A673 (cell line): ENCODE results near the gene CENPN. TPM values are rescaled to one million over a fixed set of nuclear protein-coding genes. Genes with fewer than 3 reads are reported as not detected.
A peak's percentile ranks its signal among the peaks of the same experiment; 100 is the strongest.

ENCODE experiments used
- Bru-seq: library from RNA; stranded (reverse); fragments of 400-500 nt; gene quantifications from one replicate; lab custom pipeline; 2021; lab: Mats Ljungman, UMichigan
- BruChase-seq, 2 experiments: library from RNA; stranded (reverse); fragments of 400-500 nt; gene quantifications; one replicate each; lab custom pipeline; 2021; lab: Mats Ljungman, UMichigan
- BruUV-seq: library from RNA; stranded (reverse); fragments of 400-500 nt; replicated peaks from 2 replicates; lab custom pipeline; 2021; lab: Mats Ljungman, UMichigan
- CTCF ChIA-PET: fragments of 300-600 bp; sonication (Branson Sonifier 250); formaldehyde crosslinking; loops from one replicate; lab custom pipeline; 2022; ENCODE audit warnings: antibody characterized with exemption; lab: Charles Lee
- POLR2A ChIA-PET: fragments of 300-600 bp; sonication (Branson Sonifier 250); formaldehyde crosslinking; loops from one replicate; lab custom pipeline; 2022; ENCODE audit warnings: antibody characterized with exemption; ENCODE audit not compliant: low non-redundant PET; lab: Charles Lee
- DNase-seq: peaks from one replicate; pipeline ENCODE4 v3.0.0-alpha.2; 2015; ENCODE audit warnings: low spot score
- H3K27ac ChIP-seq: fragments of 200-600 bp; sonication (generic); 2 replicates; pipeline ENCODE4 v1.5.1; 2016; ENCODE audit warnings: mixed run types, low read depth, mild to moderate bottlenecking, mixed read lengths, antibody characterized with exemption, low read length; ENCODE audit not compliant: poor library complexity, severe bottlenecking
- H3K27me3 ChIP-seq: fragments of 200-600 bp; sonication (generic); replicated peaks from 2 replicates; pipeline ENCODE4 v1.6.1; 2017; ENCODE audit warnings: mixed run types, low read depth, mild to moderate bottlenecking, mixed read lengths, antibody characterized with exemption, low read length; ENCODE audit not compliant: insufficient read depth, poor library complexity
- H3K36me3 ChIP-seq: fragments of 200-600 bp; sonication (generic); 2 replicates; pipeline ENCODE4 v1.6.1; 2016; ENCODE audit warnings: mixed run types, mild to moderate bottlenecking, mixed read lengths, antibody characterized with exemption, low read length; ENCODE audit not compliant: insufficient read depth, poor library complexity, severe bottlenecking
- H3K4me1 ChIP-seq: fragments of 200-600 bp; sonication (generic); 2 replicates; pipeline ENCODE4 v1.6.1; 2017; ENCODE audit warnings: mixed run types, mild to moderate bottlenecking, mixed read lengths, antibody characterized with exemption, low read length; ENCODE audit not compliant: insufficient read depth, poor library complexity, severe bottlenecking
- H3K4me3 ChIP-seq: fragments of 200-600 bp; sonication (generic); 2 replicates; pipeline ENCODE4 v1.5.1; 2016; ENCODE audit warnings: low read depth, mixed run types, mild to moderate bottlenecking, mixed read lengths, low read length; ENCODE audit not compliant: poor library complexity, severe bottlenecking
- H3K9me3 ChIP-seq: fragments of 200-600 bp; sonication (generic); 2 replicates; pipeline ENCODE4 v1.6.1; 2016; ENCODE audit warnings: mixed run types, low read depth, mild to moderate bottlenecking, mixed read lengths, antibody characterized with exemption, low read length; ENCODE audit not compliant: poor library complexity, severe bottlenecking
- EZH2 ChIP-seq: fragments of 200-600 bp; sonication (generic); IDR thresholded peaks from 2 replicates; pipeline ENCODE4 v1.6.1; 2017; ENCODE audit warnings: borderline replicate concordance, low read depth, mild to moderate bottlenecking, mixed read lengths, antibody characterized with exemption, low read length; ENCODE audit not compliant: poor library complexity, severe bottlenecking
- intact Hi-C: fragments of 100-400 bp; cut with micrococcal nuclease; formaldehyde crosslinking; loops from one replicate; pipeline ENCODE4 v1.10.0; 2022; ENCODE audit not compliant: unreplicated experiment
- long read RNA-seq: library from polyadenylated mRNA; stranded (forward); transcript quantifications from one replicate; pipeline ENCODE4 v2.0.0, GENCODE V29; 2022
- total RNA-seq: library from RNA; stranded (reverse); gene quantifications from 2 replicates; pipeline ENCODE4 v1.2.3, GENCODE V29; 2021
- TF ChIP-seq, protein P1 (sequence below): fragments of 300-800, 200-600 bp; sonication (generic); conservative IDR thresholded peaks from 2 replicates; pipeline ENCODE4 v1.5.1; 2017; ENCODE audit warnings: low read depth, mild to moderate bottlenecking, antibody characterized with exemption, low read length, moderate library complexity, mixed read lengths

The CENPN gene, protein sequence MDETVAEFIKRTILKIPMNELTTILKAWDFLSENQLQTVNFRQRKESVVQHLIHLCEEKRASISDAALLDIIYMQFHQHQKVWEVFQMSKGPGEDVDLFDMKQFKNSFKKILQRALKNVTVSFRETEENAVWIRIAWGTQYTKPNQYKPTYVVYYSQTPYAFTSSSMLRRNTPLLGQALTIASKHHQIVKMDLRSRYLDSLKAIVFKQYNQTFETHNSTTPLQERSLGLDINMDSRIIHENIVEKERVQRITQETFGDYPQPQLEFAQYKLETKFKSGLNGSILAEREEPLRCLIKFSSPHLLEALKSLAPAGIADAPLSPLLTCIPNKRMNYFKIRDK
- total RNA-seq (91.0 and 109 TPM in 2 replicates), Bru-seq, nascent RNA (percentile 88 among the genes with signal in this experiment), BruChase-seq, experiment 1, labeled RNA remaining after a 2-hour chase (percentile 81 among the genes with signal in this experiment), BruChase-seq, experiment 2, labeled RNA remaining after a 6-hour chase (percentile 91 among the genes with signal in this experiment)
- long read RNA-seq, transcript CENPN-204 (10 exons, 971 nt) = minor isoform, 11 of 201 reads
- long read RNA-seq, transcript CENPN-201 (7 exons, 1,398 nt) = major isoform, 89 of 201 reads
- long read RNA-seq, transcript CENPN-202 (11 exons, 2,481 nt) = minor isoform, 67 of 201 reads
- long read RNA-seq, partial matches to known transcripts = 5 of 201 reads
- long read RNA-seq, other reads (novel, unspliced or antisense) = 29 of 201 reads

DNA sequence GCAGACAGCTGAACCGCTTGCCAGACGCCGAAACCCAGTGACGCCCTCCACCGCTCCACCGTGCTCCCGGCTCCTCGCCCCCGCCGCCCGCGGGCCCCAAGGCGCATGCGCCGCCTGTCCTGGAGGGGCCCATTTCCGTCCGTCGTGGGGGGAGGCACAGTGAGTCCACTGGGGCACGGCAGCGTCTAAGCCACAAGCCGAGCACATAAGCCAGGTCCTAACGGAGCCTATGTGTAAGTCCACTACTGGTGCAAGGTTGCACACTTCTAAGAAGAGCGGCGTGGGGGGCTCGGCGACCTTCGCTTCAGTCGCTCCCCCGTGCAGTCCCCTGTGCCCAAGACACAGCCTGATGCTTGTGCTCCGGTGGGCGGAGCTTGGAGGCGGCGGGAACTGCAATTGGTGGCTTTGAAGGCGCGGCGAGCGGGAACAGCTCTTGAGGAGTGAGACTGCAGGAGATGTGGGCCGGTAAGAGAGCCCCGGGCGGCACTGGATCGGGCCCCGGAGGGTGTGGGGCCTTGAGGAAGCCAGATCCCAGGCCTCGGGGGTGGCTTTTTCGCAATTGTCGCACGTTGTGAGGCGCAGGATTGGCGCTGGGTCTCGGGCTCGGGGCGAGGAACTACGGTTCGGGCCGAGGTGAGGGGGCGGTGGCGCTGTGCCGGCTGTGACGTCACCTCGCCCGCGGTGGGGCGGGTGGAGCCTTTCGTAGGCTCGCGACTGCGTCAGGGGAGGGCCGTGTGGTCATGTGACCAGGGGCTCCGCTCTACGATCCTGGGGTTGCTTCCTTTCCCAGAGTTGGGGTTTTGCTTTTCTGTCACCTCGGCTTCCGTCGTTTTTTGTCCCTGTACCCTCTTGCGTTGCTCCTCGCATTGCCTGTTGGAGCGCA is at the start of gene CENPN, which contains the start of gene CMC2:
TSS of gene CENPN (plus strand) at position 402 of the 883 bp plus-strand sequence. CDS start 4,726 bp downstream, outside the sequence.
TSS of gene CMC2 (minus strand) at position 73 of the 883 bp plus-strand sequence. CDS start 9,491 bp downstream, outside the sequence.
- intact Hi-C loops = loop anchor here (10.0 kb wide), 1 partner anchor 728 kb away; no protein-coding TSS in a partner anchor
- Histone ChIP-seq H3K4me3 (peak within 1 kb of the TSS; percentile 71), H3K9me3 (no peaks in the 10 kb centered on the region), H3K36me3 (peaks cover 7% of the 10 kb centered on the region), H3K27me3 (no peaks in the 10 kb centered on the region), H3K27ac (peak within 1 kb of the TSS; percentile 100), H3K4me1 (peaks cover 22% of the 10 kb centered on the region)
- ChIA-PET POLR2A (interaction anchor here (0.6 kb wide), 1 partner anchor 758 kb away, joined by 4 read pairs; no protein-coding TSS in a partner anchor), CTCF (interaction anchor here (0.9 kb wide), 1 partner anchor 29 kb away, joined by 3 read pairs; the partner anchor contains the start of gene ATMIN)
- TF ChIP-seq EZH2 = no peak
- TF ChIP-seq, protein P1, sequence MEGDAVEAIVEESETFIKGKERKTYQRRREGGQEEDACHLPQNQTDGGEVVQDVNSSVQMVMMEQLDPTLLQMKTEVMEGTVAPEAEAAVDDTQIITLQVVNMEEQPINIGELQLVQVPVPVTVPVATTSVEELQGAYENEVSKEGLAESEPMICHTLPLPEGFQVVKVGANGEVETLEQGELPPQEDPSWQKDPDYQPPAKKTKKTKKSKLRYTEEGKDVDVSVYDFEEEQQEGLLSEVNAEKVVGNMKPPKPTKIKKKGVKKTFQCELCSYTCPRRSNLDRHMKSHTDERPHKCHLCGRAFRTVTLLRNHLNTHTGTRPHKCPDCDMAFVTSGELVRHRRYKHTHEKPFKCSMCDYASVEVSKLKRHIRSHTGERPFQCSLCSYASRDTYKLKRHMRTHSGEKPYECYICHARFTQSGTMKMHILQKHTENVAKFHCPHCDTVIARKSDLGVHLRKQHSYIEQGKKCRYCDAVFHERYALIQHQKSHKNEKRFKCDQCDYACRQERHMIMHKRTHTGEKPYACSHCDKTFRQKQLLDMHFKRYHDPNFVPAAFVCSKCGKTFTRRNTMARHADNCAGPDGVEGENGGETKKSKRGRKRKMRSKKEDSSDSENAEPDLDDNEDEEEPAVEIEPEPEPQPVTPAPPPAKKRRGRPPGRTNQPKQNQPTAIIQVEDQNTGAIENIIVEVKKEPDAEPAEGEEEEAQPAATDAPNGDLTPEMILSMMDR = no peak
- DNase-seq = peak; percentile 99
- TSS peak; percentile 48 for BruUV-seq

DNA sequence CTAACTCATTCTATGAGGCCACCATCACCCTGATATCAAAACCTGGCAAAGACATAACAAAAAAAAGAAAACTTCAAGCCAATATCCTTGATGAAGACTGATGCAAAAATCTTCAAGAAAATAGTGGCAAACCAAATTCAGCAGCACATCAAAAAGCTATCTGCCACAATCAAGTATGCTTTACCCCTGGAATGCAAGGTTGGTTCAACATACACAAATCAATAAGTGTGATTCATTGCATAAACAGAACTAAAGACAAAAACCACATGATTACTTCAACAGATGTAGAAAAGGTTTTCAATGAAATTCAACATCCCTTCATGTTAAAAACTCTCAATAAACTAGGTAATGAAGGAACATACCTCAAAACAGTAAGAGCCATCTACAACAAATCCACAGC is 48.7 kb upstream of the CENPN start:
- intact Hi-C loops = no loop called here
- Histone ChIP-seq H3K4me3 (no peak overlapping the region), H3K4me1 (no peaks in the 10 kb centered on the region), H3K27ac (no peak overlapping the region), H3K36me3 (no peaks in the 10 kb centered on the region), H3K27me3 (no peaks in the 10 kb centered on the region), H3K9me3 (peaks cover 22% of the 10 kb centered on the region)
- ChIA-PET CTCF (no interaction called here), POLR2A (no interaction called here)
- TF ChIP-seq EZH2 = no peak
- TF ChIP-seq, protein P1 = no peak
- no TSS peak for BruUV-seq
- no peak for DNase-seq

DNA sequence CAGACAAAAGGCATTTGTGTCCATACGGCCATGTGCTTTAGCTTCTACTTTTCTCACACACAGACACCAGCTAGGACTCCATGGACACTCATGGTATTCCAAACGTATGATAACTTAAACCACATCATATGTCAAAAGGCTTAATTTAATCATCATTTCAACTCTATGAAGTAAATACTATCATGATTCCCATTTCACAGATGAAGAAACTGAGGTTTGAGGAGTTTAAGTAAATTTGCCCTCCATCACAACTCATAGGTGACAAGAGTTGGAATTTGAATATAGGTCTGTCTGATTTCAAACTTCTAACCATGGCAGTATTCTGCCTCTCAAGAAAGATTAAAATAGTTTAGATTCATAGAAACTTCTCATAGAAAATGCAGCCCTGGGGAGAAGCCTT is 44.1 kb upstream of the CENPN start:
- peaks cover 18% of the 10 kb centered on the region for H3K9me3 ChIP-seq
- DNase-seq = no peak
- no peaks in the 10 kb centered on the region for H3K27me3 ChIP-seq
- ChIA-PET CTCF (no interaction called here), POLR2A (no interaction called here)
- H3K4me3 ChIP-seq = no peak overlapping the region
- no TSS peak for BruUV-seq
- no peaks in the 10 kb centered on the region for H3K4me1 ChIP-seq
- H3K27ac ChIP-seq = no peak overlapping the region
- TF ChIP-seq, protein P1 = no peak
- no peak for TF ChIP-seq EZH2
- no peaks in the 10 kb centered on the region for H3K36me3 ChIP-seq
- intact Hi-C loops = no loop called here
